HG03469 (cell line): ENCODE results near the gene LIN37.
"Not testable (repeated sequence)": the region's sequence is repeated elsewhere in the genome, so short reads cannot be mapped to it uniquely, and the experiment has no call there.

ENCODE experiments used
- ATAC-seq: cut with Tn5 transposase; IDR thresholded peaks from one replicate; pipeline ENCODE4 v1.9.1; 2021; ENCODE audit warnings: mild to moderate bottlenecking, moderate library complexity, moderate number of reproducible peaks; ENCODE audit not compliant: unreplicated experiment

The LIN37 gene

GRCh38 chr19:35787227-35787799 is 38.9 kb downstream of the LIN37 start:
- no peak for ATAC-seq

GRCh38 chr19:35788205-35788960 is 40.0 kb downstream of the LIN37 start:
- no peak for ATAC-seq

- ATAC-seq, result no peak
Observed at GRCh38 chr19:35789195-35789977, 41.0 kb downstream of the LIN37 start.

- no peak for ATAC-seq
Observed at GRCh38 chr19:35789978-35790944, 41.9 kb downstream of the LIN37 start.

- ATAC-seq, result no peak
Observed at GRCh38 chr19:35790981-35791813, 42.8 kb downstream of the LIN37 start.

GRCh38 chr19:35791814-35792279 is 43.5 kb downstream of the LIN37 start:
- ATAC-seq, result no peak

GRCh38 chr19:35792312-35792711 is 43.9 kb downstream of the LIN37 start:
- ATAC-seq, result no peak

GRCh38 chr19:35792888-35793287 is 44.5 kb downstream of the LIN37 start:
- no peak for ATAC-seq

GRCh38 chr19:35793381-35794165 is 45.2 kb downstream of the LIN37 start:
- no peak for ATAC-seq

GRCh38 chr19:35795564-35795963 is 47.2 kb downstream of the LIN37 start:
- ATAC-seq, result not testable (repeated sequence)

- no peak for ATAC-seq
Observed at GRCh38 chr19:35796645-35797542, 48.5 kb downstream of the LIN37 start.

GRCh38 chr19:35797663-35798062 is 49.3 kb downstream of the LIN37 start:
- ATAC-seq, result no peak

- no peak for ATAC-seq
Observed at GRCh38 chr19:35801828-35802227, 53.5 kb downstream of the LIN37 start.
